Activated T-helper 1 cell treated with anti-CD3 and anti-CD28 coated beads, Interleukin-2, amount 50 U/mL, for 16 hours (primary cell): ENCODE data around the gene CCNL2.
"Not testable (repeated sequence)": the region's sequence is repeated elsewhere in the genome, so short reads cannot be mapped to it uniquely, and the experiment has no call there.

Experiments
- DNase-seq, 2 donors: peaks; one replicate each; pipeline ENCODE4 v3.0.0-alpha.2; 2020; ENCODE audit warnings: low read depth in 1 of 2, low spot score in 1 of 2

The CCNL2 gene

DNA sequence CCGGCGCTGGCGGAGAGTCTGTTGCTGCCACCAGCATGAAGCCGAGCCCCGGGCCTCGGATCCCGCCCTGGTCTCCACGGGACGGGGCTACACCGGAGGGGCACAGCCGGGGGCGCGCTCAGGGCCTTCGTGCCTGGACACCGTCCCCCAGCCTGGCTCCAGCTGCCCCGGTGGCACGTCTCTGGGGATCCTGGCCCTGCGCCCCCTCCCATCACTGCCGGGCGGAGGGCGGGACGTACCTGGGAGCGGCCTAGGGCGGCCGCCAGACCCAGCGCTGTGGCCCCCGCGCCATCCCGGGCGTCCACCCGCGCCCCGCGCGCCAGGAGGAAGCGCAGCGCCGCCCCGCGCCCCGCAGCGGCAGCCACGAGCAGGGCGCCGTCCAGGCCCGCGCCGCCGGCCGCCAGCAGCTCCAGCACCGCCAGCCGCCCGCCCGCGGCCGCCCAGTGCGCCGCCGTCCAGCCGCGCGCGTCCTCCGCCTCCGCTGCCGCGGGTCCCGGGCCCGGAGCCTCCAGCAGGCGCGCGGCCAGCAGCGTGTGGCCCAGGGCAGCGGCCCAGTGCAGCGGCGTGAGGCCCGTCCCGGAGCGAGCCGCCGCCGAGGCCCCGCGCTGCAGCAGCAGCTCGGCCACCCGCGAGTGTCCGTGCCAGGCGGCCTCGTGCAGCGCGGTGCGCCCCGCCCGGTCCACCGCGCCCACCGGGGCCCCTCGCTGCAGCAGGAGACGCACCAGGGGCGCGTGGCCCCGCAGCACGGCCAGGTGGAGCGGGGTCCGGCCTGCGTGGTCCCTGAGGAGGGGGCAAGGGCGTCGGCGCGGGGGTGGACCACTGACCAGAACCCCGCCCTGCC is 20.9 kb upstream of the CCNL2 start:
- DNase-seq, result no peak

DNA sequence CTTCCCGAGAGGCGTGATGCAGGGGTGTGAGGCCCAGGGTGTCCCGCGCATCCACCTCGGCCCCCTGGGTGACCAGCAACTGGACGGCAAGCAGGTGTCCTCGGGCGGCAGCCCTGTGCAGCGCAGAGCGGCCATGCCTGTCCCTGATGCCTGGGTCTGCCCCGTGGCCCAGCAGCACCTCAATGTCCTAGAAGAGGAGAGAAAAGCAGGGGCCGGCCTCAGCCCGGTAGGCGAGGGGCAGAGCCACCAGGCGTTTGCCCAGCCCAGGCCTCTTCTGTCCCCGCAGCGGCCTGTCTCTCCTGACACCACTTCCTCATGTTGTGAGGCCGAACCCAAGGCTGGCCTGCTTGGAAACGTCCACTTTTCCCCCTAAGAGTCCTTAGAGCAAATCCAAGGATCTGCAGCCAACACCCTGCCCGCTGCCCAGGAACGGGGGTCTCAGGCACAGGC is 20.3 kb upstream of the CCNL2 start:
- no peak for DNase-seq

DNA sequence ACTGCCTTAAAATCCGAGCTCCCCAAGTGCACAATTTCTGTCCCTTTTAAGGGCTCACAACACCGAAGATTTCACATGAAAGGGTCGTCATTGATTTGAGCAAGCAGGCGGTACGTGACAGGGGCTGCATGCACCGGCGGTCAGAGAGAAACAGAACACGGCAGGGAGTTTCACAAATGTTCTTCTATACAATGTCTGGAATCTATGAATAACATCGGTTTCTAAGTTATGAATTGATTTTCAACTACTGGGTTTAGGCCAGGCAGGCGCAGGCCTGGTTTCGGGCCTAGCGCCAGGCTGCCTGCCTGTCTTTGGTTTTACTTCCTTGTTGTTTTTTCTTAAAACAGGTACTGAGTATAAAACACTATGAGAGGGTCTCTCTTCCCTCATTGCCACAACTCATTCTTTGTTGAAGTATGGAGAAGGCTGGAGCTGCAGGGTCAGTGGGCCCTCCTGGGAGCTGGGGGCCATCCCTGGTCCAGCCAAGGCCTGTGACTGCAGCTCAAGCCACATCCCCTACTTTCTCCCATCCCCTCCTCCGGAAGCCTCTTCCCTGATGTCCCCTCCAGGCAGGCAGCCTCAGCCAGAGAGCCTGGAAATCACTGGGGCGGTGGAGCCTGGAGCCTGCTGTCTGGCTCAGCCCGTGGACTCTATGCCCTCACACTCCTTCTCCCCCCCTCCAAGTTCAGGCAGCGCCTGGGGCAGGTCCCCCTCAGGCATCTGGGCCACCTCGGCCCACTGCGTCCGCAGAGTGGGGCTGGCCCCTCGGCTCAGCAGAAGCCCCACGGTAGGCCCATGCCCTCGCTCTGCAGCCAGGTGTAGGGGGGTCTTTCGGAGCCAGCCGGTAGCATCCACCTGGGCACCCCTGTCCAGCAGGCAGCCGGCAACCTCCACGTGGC is 19.6 kb upstream of the CCNL2 start:
- no peak for DNase-seq

DNA sequence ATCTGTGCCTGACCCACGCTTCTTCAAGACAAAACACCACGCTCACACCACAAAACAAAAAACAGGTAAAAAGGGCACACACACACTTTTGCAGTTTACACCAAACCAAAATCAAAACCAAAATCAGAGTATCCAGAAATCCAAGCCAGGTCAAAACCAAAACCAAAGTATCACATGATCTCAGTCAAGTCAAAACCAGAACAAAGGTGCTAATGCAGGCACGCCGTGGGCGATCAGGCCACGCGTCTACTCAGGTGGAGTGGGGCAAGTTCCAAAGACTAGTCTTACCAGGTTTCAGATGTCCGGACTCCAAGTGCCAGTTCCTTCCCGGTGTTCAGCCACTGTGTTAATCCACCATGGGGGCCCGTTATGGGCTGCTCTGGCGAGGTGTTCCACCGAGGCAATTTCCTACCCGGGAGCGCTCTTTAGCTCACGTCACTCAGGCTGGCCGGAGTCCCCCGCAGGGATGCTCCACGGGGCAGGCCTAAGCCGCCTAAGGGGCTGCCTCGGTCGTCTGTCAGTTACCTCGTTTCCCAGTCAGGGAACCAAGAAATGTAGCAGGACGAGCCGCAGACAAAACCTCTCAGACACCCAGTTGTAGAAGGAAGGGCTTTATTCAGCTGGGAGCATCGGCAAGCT is 18.8 kb upstream of the CCNL2 start:
- not testable (repeated sequence) for DNase-seq

DNA sequence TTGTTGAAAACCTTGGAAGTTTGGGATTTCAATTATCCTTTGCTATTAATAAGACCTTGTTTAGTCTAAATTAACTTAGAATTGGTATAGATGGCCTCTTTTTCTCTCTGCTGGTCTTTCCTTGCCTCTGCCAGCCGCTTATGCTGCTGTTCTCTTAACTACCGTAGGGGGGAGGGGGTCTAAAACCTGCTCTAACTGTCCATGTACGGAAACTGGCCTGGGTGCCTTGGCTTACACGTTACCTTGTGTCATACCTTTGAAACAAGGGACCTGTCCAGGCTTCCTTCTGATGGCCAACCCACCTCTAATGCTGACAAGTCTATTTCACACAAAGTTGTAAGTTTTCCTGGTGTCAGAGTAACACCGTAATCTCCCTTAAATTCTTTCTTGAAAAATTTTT is 18.3 kb upstream of the CCNL2 start:
- not testable (repeated sequence) for DNase-seq

DNA sequence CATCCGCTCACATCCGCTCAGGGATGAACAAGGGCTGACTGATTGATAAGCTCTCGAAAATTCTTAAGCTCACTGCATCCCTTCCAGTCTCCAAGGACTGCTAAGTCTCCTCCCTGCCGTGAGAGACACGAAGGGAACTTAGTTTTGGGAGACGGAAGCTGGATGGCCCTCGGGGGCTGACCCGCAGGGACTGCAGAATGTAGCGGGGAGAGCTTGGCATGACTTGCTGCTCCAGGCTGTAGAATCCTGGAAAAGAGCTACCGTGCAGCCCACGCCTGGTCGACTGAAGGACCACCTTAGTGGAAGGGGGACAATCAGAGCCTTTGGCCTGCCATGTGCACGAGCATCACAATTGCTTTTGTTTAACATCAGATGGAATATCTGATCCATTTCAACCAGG is 16.6 kb upstream of the CCNL2 start:
- no peak for DNase-seq

DNA sequence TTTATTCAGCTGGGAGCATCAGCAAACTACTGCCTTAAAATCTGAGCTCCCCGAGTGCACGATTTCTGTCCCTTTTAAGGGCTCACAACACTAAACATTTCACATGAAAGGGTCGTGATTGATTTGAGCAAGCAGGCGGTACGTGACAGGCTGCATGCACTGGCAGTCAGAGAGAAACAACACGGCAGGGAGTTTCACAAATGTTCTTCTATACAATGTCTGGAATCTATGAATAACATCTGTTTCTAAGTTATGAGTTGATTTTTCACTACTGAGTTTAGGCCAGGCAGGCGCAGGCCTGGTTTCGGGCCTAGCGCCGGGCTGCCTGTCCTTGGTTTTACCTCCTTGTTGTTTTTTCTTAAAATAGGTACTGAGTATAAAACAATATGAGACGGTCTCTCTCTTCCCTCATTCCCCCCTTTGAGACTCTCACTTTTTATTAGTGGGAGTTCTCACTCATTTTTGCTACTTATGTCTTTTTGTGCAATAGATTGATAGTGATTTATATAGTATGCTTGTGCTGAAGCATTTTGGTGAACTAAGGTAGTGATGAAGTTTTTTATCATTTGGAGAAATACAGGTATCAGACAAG is 13.3 kb upstream of the CCNL2 start:
- not testable (repeated sequence) for DNase-seq

DNA sequence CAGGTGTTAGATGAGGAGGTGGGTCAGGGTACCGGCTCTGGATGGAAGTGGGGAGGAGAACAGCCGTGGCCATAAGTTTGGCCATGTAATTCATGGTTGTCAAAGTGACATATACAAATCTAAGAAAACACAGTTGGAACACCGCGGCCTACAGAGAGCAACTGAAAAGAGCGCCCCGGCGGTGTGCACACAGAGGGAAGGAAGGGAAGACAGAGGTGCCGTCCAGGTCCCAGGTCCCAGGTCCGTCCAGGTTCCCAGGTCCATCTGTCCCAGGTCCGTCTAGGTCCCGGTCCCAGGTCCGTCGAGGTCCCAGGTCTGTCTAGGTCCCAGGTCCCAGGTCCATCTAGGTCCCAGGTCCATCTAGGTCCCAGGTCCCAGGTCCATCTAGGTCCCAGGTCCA is 12.5 kb upstream of the CCNL2 start:
- no peak for DNase-seq

DNA sequence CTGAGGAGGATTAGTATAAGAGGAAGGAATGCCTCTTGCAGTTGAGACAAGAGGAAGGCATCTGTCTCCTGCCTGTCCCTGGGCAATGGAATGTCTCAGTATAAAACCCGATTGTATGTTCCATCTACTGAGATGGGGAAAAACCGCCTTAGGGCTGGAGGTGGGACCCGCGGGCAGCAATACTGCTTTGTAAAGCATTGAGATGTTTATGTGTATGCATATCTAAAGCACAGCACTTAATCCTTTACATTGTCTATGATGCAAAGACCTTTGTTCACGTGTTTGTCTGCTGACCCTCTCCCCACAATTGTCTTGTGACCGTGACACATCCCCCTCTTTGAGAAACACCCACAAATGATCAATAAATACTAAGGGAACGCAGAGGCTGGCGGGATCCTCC is 11.1 kb upstream of the CCNL2 start:
- DNase-seq, result not testable (repeated sequence)

DNA sequence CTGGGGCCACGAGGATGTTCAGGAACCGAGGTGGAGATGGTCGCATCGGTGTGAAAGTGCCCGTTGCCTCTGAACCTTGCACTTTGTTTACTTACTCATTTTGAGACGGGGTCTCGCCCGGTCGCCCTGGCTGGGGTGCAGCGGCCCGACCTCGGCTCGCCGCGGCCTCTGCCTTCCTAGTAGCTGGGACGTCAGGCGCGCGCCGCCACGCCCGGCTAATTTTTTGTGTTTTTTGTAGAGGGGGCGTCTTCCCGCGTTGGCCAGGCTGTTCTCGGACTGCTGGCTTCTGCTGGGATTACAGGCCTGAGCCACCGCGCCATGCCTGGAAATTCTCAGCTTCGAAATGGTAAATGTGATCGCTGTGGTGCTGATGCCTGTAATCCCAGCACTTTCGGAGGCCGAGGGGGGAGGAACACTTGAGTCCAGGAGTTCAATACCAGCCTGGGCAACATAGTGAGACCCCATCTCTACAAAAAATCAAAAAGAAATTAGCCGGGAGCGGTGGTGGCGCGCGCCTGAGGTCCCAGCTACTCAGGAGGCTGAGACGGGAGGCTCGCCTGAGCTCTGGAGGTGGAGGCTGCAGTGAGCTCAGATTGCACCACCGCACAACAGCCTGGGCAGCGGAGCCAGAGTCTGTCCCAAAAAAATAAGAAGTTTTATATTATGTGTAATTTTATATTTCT is 8.6 kb upstream of the CCNL2 start:
- no peak for DNase-seq

DNA sequence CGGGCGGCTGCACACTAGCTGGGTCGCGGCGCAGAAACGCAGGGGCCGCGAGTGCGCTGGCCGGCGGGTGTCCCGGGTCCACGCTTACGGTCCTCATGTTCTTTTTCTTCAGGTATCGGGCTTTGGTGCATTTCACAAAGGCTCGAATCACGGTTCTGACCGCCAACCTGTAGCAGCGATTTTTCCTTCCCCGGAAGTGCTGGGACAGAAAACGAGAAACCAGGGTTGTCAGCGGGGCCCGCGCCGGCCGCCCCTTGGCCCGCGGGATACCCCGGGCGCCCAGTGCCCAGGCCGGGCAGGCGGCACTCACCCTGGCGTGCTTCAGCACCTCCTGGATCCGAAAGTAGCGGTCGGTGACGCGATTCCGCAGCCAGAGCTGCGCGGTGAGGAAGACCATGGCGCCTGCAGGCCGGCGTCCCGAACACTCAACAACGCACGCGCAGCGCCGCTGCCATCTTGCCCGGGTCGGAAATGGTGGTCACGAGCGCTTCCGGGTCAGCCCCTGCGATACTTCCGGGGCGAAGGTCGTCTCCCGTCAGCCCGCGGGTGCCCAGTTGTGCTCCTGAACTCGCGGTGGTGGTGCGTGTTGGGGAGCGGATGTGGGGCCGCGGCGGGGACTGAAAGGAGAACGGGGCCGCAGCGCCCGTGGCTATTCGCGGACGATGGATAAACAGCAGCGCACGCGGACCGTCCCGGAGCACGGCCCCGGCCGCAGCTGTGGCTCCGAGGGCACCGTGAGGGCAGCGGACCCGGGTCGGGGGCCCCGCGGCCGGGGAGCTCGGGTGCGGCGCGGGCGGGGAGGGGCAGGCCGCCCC is 7.9 kb upstream of the CCNL2 start, which contains the start of gene MRPL20:
Gene MRPL20 (minus strand): TSS at position 473 of the 815 bp plus-strand sequence. CDS start 76 bp downstream, at position 397.
- peak; percentile 96 to 97 for DNase-seq

DNA sequence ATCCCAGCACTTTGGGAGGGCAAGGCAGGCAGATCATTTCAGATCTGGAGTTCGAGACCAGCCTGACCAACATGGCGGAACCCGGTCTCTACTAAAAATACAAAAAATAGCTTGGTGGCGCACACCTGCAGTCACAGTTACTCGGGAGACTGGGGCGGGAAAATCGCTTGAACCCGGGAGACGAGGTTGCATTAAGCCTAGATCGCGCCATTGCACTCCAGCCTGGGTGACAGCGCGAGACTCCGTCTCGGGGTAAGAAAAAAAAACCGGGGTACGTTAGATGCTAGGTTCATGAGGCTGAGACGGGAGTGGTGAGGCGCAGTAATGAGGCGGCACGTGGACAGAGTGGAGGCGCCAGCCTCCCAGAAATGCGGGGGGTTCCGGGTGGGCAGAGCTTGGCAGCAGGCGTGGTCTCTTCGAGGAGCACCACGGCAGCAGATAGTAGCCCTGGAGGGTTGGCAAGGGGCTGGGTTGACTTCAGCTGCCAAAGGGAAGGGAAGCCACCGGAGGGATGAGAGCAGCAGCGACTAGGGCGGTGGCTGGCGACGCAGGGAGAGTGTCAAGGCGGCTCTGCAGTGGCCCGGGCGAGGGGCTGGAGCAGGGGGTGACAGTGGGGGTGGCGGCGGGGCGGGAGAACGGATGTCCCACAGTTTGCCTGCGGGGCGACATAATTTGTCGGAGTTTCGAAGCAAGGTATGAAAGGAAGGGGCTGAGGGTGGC is 7.1 kb upstream of the CCNL2 start:
- DNase-seq, result no peak

DNA sequence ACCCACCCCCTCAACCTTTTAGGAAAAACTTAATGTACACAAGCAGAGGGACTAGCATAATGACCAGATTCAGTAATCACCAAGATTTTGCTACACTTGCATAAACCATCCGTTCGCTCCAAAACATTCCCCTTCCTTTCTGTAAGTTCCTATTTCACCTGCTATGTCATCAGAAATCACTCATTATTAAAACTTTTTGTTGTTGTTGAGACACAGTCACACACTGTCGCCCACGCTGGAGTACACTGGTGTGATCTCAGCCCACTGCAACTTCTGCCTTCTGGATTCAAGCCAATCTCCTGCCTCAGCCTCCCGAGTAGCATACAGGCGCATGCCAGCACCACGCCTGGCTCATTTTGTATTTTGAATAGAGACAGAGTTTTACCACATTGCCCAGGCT is 4.5 kb upstream of the CCNL2 start:
- no peak for DNase-seq

DNA sequence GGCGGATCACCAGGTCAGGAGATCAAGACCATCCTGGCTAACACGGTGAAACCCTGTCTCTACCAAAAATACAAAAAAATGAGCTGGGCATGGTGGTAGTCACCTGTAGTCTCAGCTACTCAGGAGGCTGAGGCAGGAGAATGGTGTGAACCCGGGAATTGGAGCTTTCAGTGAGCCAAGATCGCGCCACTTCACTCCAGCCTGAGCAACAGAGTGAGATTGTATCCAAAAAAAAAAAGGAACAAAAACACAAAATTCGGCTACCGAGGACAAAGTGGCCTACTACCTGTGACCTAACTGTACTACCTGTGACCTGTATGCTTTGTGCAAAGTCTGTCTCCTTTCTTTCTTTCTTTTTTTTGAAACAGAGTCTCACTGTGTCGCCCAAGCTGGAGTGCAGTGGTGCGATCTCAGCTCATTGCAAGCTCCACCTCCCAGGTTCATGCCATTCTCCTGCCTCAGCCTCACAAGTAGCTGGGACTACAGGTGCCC is 3.8 kb upstream of the CCNL2 start:
- DNase-seq, result not testable (repeated sequence)

DNA sequence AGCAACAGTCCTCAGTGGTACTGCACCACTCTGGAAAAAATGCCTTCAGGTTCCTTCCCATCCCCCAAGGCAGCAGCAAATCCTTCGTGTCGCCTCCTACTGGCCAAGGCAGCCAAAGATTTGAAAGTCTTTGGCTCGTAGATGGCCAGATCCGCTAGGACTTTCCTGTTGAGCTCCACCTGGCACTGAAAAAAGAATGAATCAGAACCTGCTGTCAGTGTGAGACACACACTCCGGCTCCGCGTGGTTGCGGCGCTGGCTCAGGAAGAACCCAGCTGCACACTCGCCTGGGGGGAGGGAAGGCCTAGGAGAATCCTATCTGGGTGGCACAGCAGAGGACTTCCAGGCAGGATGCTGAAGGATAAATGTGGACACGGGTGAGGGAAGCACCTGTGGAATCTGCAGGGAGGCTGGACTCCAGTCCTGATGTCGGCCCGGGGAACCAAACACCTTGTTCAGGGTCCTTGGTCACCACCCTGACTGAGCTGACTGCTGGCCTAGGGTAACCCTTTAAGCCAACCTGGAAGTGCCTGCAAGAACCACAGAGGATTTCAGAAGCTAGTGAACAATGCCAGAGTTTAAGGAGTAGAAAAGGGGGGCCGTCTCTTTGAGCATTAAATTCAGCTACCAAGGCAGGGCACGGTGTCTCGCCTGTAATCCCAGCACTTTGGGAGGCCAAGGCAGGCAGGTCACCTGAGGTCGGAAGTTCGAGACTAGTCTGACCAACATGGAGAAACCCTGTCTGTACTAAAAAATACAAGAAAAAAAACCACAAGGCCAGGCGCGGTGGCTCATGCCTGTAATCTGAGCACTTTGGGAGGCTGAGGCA is 3.2 kb upstream of the CCNL2 start:
- no peak for DNase-seq

DNA sequence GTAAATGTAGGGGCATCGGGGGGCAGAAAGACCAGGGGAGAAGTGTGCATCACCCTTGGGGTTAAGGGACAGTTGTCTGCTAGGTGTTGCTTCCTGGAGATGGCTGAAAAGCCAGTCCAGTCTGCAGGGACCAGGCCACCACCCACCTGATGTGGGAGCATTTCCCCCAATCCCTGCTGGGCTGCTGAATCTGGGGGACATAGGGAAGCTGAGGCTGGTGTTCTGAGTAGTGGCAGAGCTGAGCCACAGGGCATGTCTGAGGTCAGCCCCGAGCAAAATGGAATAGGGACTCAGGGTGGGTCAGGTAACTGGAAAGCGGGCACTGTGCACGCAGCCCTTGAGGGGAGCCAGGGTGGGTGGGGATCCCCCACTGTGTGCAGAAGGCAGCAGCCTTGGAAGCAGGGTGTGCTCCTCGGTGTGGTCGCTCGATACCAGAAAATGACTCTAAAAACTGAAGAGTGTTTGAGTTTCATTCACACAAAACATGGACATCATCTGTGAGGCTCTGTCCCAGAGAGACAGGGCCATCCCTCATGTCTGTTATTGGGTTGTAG is 2.4 kb upstream of the CCNL2 start:
- no peak for DNase-seq

DNA sequence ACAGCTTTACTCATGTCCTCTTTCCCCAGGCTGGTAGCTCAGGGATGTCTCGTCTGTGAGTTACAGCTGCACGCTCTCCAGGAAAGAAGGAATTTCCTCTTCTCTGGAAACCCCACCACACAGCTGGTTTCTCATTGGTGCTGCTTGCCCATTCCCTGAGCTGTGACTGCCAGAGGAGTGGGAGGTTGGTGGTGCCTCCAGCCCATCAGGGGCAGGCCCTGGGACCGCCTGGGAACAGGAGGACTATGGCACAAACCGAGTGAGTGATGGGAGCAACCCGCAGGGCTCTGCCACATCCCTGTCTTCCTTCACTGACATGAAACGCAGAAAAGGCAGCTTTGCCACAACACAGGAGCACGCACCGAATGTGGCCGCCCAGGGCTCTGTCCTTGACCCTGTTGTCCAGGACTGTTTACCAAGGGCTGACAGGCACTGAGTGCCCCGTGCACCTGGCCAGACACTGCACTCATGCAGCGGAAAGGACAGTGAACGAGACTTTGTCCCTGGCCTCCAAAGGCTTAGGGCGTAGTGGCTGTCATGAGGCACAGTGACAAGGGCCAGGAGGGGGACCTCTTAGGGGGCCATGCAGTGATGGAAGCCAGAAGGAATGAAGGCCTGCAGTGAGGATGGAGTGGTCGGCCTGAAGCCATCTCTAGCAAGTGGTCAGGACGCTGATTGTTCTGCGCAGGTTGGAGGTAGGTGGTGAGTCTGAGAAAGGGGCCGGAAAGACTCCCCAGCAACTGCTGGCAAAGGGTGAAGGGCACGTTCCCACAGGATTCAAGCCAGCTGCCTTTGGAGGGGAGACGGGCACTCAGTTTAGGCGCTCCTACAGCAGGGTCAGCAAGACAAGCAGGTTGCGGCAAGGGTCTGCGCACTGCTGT is 1.7 kb upstream of the CCNL2 start:
- no peak for DNase-seq
